Measurements from ENCODE around the gene SEMA6B.

The SEMA6B gene

DNA sequence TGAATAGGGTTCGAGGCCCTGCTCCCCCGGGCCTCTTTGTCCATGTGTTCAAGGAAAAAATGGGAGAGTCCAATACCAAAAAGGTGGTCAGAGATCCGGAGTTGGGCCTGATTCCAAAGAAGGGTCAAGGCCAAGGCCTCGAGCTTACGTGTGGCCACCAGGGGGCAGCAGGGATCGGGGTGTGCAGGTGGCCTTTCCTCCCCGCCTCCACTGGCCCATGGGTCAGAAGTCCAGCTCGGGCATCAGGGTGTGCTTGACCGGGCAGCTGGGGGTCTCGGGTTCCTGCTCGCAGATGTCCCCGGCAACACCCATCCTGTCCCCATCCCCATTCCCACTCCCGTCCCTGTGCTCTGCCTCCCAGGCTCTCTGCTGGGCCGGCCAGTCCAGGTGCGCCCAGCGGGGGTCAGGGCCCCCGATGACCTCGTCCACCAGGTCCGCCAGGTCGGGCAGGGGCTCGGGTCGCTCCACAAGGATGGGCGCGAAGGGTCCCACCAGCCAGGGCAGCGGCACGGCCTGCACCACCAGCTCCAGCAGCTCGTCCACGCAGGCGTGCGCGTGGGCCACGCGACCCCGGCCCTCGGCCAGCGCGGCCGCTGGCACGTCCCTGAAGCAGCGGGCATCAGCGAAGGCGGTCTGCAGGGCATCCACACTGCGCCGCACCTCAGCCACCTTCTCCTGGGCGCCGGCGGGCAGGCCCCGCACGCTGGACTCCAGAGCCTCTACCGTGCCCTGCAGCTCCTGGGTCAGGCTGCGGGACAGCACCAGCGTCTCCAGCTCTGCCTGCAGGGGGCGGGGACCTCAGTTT is 36.0 kb downstream of the SEMA6B start:
- peak; percentile 19 for DNase-seq

DNA sequence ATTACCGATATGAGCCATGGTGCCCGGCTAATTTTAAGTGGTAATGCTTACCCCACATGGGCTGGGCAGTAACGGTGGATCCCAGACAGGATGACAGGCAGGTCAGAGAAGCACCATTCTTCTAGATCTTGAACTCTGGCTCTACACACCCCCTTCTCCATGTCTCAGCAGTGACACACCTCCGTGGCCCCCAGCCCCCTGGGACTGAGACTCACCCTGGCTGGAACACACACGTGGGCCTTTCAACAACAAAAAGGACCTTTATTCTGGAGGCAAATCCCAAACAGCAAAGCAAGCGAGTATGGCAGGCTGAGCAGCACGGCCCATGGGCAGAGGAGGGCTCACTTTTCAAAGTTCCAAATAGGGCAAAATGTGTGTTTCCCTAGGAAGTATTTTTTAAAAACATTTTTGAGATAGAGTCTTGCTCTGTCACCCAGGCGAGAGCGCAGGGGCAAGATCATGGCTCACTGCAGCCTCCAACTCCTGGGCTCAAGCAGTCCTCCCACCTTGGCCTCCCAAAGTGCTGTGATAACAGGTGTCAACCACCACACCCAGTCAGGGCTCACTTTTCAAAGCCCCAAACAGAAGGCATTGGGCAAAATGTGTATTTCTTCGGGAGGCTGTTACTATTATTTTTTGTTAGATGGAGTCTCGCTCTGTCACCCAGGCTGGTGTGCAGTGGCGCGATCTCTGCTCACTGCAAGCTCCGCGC is 37.0 kb downstream of the SEMA6B start:
- DNase-seq, result no peak

DNA sequence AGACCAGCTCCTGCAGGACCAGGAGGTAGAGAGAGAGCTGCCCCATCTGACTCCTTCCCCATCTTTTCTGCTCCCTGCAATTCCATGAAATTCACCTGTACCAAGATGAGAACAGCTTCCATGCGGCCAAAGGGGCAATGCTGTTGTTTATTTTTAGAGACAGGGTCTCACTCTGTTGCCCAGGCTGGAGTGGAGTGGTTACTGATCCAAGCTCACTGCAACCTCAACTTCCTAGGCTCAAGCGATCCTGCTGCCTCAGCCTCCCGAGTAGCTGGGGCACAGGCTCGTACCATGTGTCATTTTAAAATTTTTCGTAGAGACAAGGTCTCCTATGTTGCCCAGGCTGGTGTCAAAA is 37.6 kb downstream of the SEMA6B start:
- DNase-seq, result no peak

- no peak for DNase-seq
Measured at GRCh38 chr19:4521170-4521887, 38.2 kb downstream of the SEMA6B start.

GRCh38 chr19:4519521-4520277 is 39.8 kb downstream of the SEMA6B start:
- DNase-seq, result no peak

GRCh38 chr19:4519172-4519496 is 40.4 kb downstream of the SEMA6B start:
- no peak for DNase-seq

- DNase-seq, result no peak
Measured at GRCh38 chr19:4518345-4519171, 40.9 kb downstream of the SEMA6B start, which contains the start of gene PLIN4. Gene PLIN4, minus strand, starts transcription at chr19:4518486. Its CDS starts 214 bp downstream, at chr19:4518272.

- no peak for DNase-seq
Measured at GRCh38 chr19:4517451-4518057, 41.9 kb downstream of the SEMA6B start.

DNA sequence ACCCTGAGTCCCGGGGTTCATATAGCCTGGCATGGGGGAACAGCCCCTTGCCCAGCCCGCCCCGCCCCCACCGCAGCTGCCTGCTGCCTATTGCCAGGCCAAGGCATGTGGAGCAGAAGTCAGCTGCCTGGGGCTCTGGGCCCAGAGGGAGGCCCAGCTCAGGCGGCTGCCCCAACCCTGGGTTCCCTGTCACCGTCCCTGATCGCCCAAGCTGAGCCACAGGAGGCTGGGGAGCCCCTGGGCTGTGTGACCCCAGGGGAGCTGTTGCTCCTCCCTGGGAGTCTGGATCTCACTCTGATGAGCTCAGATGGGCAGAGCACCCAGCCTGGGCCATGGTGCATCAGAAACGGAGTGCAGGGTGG is 42.6 kb downstream of the SEMA6B start:
- DNase-seq, result no peak

- no peak for DNase-seq
Measured at GRCh38 chr19:4516199-4516938, 43.1 kb downstream of the SEMA6B start.

- DNase-seq, result no peak
Measured at GRCh38 chr19:4515732-4516131, 43.8 kb downstream of the SEMA6B start.

DNA sequence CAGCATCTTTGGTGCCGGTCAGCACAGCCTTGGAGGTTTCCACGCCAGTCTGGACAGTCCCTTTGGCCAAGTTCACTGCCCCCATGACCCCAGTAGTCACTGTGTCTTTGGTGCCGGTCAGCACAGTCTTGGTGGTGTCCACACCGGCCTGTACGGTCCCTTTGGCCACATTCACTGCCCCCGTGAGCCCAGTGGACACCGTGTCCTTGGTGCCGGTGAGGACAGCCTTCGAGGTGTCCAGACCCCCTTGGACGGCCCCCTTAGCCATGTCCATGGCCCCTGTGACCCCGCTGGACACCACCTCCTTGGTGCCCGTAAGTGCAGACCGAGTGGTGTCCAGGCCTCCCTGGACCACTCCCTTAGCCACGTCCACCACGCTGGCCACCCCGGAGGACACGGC is 46.2 kb downstream of the SEMA6B start:
- no peak for DNase-seq

GRCh38 chr19:4512070-4512469 is 47.4 kb downstream of the SEMA6B start:
- DNase-seq, result no peak

- DNase-seq, result no peak
Measured at GRCh38 chr19:4511300-4512054, 48.0 kb downstream of the SEMA6B start.

DNA sequence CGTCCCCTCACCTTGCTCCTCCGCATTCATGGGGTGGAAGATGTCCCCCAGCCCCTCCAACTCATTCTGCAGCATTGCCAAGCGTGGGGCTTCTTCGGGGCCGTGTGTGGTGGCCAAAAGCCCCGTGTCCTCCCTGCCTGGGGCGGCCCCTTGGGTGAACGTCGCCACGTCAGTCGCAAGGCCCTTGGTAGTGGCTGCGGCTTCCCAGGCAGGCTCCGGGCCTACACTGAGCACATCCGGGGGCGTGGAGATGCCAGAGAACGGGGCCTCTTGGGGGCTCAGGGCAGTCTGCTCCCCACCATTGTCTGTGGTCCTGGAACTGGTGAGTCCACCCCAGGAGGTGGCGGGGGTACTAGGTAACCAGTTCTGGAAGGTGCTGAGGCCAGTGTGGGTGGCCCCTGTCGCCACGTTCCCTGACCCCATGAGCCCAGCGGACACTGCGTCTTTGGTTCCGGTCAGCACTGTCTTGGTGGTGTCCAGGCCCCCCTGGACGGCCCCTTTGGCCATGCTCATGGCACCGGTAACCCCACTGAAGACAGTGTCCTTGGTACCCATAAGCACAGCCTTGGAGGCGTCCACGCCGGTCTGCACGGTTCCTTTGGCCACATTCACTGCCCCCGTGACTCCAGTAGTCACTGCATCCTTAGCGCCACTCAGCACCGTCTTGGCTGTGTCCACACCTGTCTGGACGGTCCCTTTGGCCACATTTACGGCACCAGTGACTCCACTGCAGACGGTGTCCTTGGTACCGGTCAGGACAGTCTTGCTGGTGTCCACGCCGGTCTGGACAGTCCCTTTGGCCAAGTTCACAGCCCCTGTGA is 48.8 kb downstream of the SEMA6B start:
- DNase-seq, result no peak

DNA sequence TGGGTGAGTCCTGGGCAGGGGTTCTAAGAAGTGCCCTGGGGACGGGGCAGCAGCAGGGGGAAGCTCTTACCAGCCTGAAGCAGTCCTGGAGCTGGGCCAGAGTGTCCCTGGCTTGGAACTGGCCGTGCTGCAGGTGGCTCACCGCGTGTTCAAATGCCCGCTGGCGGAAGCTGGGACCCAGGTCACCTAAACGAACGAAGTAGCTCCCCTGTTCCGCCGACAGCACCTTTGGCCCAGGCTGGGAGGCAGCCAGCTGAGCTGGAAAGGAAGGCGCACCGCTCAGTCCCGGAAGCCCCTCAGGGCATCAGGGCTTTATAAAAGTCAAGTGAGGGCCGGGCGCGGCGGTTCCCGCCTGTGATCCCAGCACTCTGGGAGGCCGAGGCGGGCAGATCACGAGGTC is 50.8 kb downstream of the SEMA6B start:
- no peak for DNase-seq

DNA sequence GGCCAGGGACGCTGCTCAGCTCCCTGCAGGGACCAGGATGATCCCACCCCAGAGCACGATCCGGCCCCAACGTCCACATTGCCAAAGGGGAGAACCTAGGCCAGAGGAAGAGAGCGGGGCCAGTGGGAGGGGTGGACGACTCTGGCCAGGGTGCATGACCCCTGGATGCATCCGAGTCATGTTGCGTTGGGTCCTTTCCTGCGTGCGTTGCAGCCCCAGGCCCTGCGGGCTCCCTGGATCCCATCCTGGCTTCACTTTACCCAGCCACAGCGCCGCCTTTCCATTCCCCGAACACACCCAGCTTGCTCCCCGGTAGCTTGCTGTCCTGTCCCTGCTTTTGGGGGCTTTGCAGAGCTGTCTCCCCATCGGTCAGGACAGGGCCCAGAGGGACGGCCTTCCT is 51.7 kb downstream of the SEMA6B start:
- DNase-seq, result no peak

GRCh38 chr19:4507150-4507452 is 52.4 kb downstream of the SEMA6B start:
- no peak for DNase-seq

DNA sequence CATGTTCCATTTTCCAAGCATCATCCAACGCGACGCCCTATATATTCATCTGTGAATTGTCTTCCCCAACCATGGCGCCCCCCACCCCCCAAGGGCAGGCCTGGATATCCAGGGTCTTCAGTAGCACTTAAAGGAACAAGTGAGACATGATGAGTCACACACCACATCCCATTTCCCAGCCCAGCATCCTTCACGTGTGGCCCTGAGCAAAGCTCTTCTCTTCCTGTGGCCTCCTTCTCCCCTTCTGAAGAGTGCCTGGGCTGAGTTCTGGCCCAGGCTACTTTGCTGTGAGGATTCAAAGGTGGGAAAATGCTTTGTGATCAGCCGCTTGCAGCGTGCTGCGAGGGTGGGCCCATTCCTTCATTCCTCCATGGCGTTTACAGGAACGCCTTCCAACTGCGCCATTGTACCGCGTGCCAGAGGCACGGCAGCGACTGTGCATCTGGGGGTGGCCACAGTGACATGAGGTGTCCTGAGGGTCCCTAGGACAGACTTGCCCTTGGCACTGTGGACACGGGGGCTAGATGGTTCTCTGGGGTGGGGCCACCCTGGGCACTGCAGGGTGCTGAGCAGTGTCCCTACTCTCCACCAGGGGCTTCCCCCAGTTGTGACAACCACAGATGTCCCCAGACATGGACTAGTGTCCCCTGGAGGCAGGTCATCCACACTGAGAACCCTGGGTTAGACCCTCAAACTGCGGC is 52.9 kb downstream of the SEMA6B start:
- no peak for DNase-seq

All from CD4-positive, alpha-beta T cell treated with Interleukin-12 subunit alpha and Interleukin-12 subunit beta, for 1 hour (primary cell).